PFSK-1 (cell line): Measurements from ENCODE around the gene EGR2.

Experiments
- FOXP2 ChIP-seq: optimal IDR thresholded peaks from 2 replicates; pipeline ENCODE3; 2011; ENCODE audit warnings: borderline replicate concordance, control low read depth, inconsistent platforms; ENCODE audit not compliant: insufficient read depth; ENCODE audit errors: extremely low read length, extremely low read depth
- POLR2AphosphoS5 ChIP-seq: IDR thresholded peaks from 2 replicates; pipeline ENCODE4 v1.6.1; 2012; ENCODE audit warnings: low read depth, mild to moderate bottlenecking, control low read depth, low read length, moderate library complexity
- REST ChIP-seq, 2 experiments: IDR thresholded peaks; 2 replicates each; pipeline versions ENCODE4 v1.6.1 to v1.8.0; 2011 to 2012; ENCODE audit warnings: low read depth in 2 of 2, low read length in 2 of 2, control low read depth in 1 of 2, inconsistent platforms in 1 of 2, mild to moderate bottlenecking in 1 of 2, moderate library complexity in 1 of 2; ENCODE audit not compliant: insufficient read depth in 1 of 2
- SIN3A ChIP-seq: IDR thresholded peaks from 2 replicates; pipeline ENCODE4 v1.6.1; 2012; ENCODE audit warnings: mild to moderate bottlenecking, low read length, moderate library complexity, borderline replicate concordance; ENCODE audit not compliant: insufficient read depth
- TAF1 ChIP-seq: IDR thresholded peaks from 2 replicates; pipeline ENCODE4 v1.6.1; 2012; ENCODE audit warnings: low read length, control low read depth, borderline replicate concordance; ENCODE audit not compliant: insufficient read depth

Gene EGR2

GRCh38 chr10:62850646-62851045, 34.5 kb upstream of the EGR2 start:
- TF ChIP-seq POLR2AphosphoS5 (no peak), SIN3A (no peak), FOXP2 (no peak), REST (IDR thresholded peaks at IDR 0.05; ENCODE audit: insufficient read depth in 1 of 2, low read depth in 2 of 2, low read length in 2 of 2) (no peak), TAF1 (no peak)

- no peak for TF ChIP-seq REST (IDR thresholded peaks at IDR 0.05; ENCODE audit: insufficient read depth in 1 of 2, low read depth in 2 of 2, low read length in 2 of 2)
These were observed 31.3 kb upstream of the EGR2 start for GRCh38 chr10:62847433-62847832.

- TF ChIP-seq FOXP2: no peak
- no peak for TF ChIP-seq REST (IDR thresholded peaks at IDR 0.05; ENCODE audit: insufficient read depth in 1 of 2, low read depth in 2 of 2, low read length in 2 of 2)
- TF ChIP-seq SIN3A: no peak
- no peak for TF ChIP-seq POLR2AphosphoS5
- TF ChIP-seq TAF1: no peak
These were observed 28.3 kb upstream of the EGR2 start for GRCh38 chr10:62844280-62845011.

GRCh38 chr10:62843600-62843999, 27.4 kb upstream of the EGR2 start:
- TF ChIP-seq POLR2AphosphoS5 (no peak), FOXP2 (no peak), TAF1 (no peak), SIN3A (no peak), REST (IDR thresholded peaks at IDR 0.05; ENCODE audit: insufficient read depth in 1 of 2, low read depth in 2 of 2, low read length in 2 of 2) (no peak)

GRCh38 chr10:62842983-62843382, 26.8 kb upstream of the EGR2 start:
- TF ChIP-seq SIN3A (no peak), TAF1 (no peak), FOXP2 (no peak), POLR2AphosphoS5 (no peak), REST (IDR thresholded peaks at IDR 0.05; ENCODE audit: insufficient read depth in 1 of 2, low read depth in 2 of 2, low read length in 2 of 2) (no peak)
